HG03520 (cell line): ENCODE measurements around the gene NEMP1.
"Not testable (repeated sequence)": the region's sequence is repeated elsewhere in the genome, so short reads cannot be mapped to it uniquely, and the experiment has no call there.

Source experiments
- ATAC-seq: cut with Tn5 transposase; IDR thresholded peaks from one replicate; pipeline ENCODE4 v1.9.1; 2021; ENCODE audit warnings: mild to moderate bottlenecking, moderate library complexity; ENCODE audit not compliant: unreplicated experiment

Gene NEMP1

GRCh38 chr12:57031138-57031725 lies 47.4 kb downstream of the NEMP1 start:
- peak; percentile 41 for ATAC-seq

GRCh38 chr12:57029457-57029856 lies 49.1 kb downstream of the NEMP1 start:
- ATAC-seq: no peak

- ATAC-seq: no peak
These were observed 50.8 kb downstream of the NEMP1 start for GRCh38 chr12:57027805-57028153.

GRCh38 chr12:57027011-57027804 lies 51.4 kb downstream of the NEMP1 start:
- no peak for ATAC-seq

- ATAC-seq: no peak
These were observed 53.4 kb downstream of the NEMP1 start for GRCh38 chr12:57025196-57025595.

GRCh38 chr12:57022324-57022723 lies 56.3 kb downstream of the NEMP1 start:
- not testable (repeated sequence) for ATAC-seq

GRCh38 chr12:57019983-57020719 lies 58.4 kb downstream of the NEMP1 start:
- no peak for ATAC-seq

- ATAC-seq: no peak
These were observed 59.7 kb downstream of the NEMP1 start for GRCh38 chr12:57018906-57019305.

GRCh38 chr12:57018353-57018752 lies 60.2 kb downstream of the NEMP1 start:
- ATAC-seq: not testable (repeated sequence)

GRCh38 chr12:57016348-57016747 lies 62.2 kb downstream of the NEMP1 start, which contains the start of gene TAC3:
TSS of gene TAC3 (minus strand) at chr12:57016529. CDS start at chr12:57015797, 732 bp downstream.
- ATAC-seq: no peak

GRCh38 chr12:57012600-57013465 lies 65.8 kb downstream of the NEMP1 start:
- ATAC-seq: no peak

GRCh38 chr12:57011438-57012424 lies 66.9 kb downstream of the NEMP1 start:
- no peak for ATAC-seq

GRCh38 chr12:57010627-57011247 lies 67.9 kb downstream of the NEMP1 start:
- no peak for ATAC-seq

- no peak for ATAC-seq
These were observed 68.5 kb downstream of the NEMP1 start for GRCh38 chr12:57009949-57010626.

- no peak for ATAC-seq
These were observed 70.4 kb downstream of the NEMP1 start for GRCh38 chr12:57008178-57008577.

GRCh38 chr12:57006809-57007475 lies 71.6 kb downstream of the NEMP1 start:
- ATAC-seq: no peak

- ATAC-seq: peak; percentile 62
These were observed 72.4 kb downstream of the NEMP1 start, which contains the start of gene ZBTB39 for GRCh38 chr12:57005980-57006808. TSS of gene ZBTB39 (minus strand) at chr12:57006546. CDS start at chr12:57004917, 1,629 bp downstream.
